Neural cell (in vitro differentiated cells): ENCODE results near the gene TAOK3. TPM values are rescaled to one million over a fixed set of nuclear protein-coding genes. Genes with fewer than 3 reads are reported as not detected.

Experiments
- H2AFZ ChIP-seq: fragments of 200-600, 300-800 bp; sonication (generic), shearing (Covaris generic); 2 replicates; pipeline ENCODE4 v1.6.0; 2014; ENCODE audit warnings: low read depth, mild to moderate bottlenecking, antibody characterized with exemption, low read length, moderate library complexity
- H3F3A ChIP-seq: fragments of 200-600 bp; shearing (Covaris generic); 2 replicates; pipeline ENCODE4 v1.6.1; 2016; ENCODE audit warnings: mild to moderate bottlenecking, moderate library complexity, mixed read lengths, antibody characterized with exemption, low read length; ENCODE audit not compliant: insufficient read depth, poor library complexity, severe bottlenecking
- H3K27ac ChIP-seq: fragments of 200-600, 300-800 bp; sonication (generic), shearing (Covaris generic); 2 replicates; pipeline ENCODE4 v1.5.1; 2014; ENCODE audit warnings: mild to moderate bottlenecking, low read length, moderate library complexity
- H3K27me3 ChIP-seq: fragments of 300-800, 200-600 bp; sonication (generic), shearing (Covaris generic); 2 replicates; pipeline ENCODE4 v1.6.0; 2014; ENCODE audit warnings: mild to moderate bottlenecking, low read depth, low read length, moderate library complexity; ENCODE audit not compliant: insufficient read depth
- H3K36me3 ChIP-seq: fragments of 300-800, 200-600 bp; sonication (generic), shearing (Covaris generic); 2 replicates; pipeline ENCODE4 v1.5.1; 2014; ENCODE audit warnings: mild to moderate bottlenecking, antibody characterized with exemption, low read length, moderate library complexity; ENCODE audit not compliant: insufficient read depth
- H3K4me2 ChIP-seq: fragments of 300-800, 200-600 bp; sonication (generic), shearing (Covaris generic); 2 replicates; pipeline ENCODE4 v1.6.0; 2014; ENCODE audit warnings: mild to moderate bottlenecking, low read length
- H3K4me3 ChIP-seq: fragments of 300-800, 200-600 bp; sonication (generic), shearing (Covaris generic); 2 replicates; pipeline ENCODE4 v1.5.1; 2014; ENCODE audit warnings: mild to moderate bottlenecking, low read length, moderate library complexity
- H3K79me2 ChIP-seq: fragments of 200-600 bp; shearing (Covaris generic); replicated peaks from 2 replicates; pipeline ENCODE4 v1.6.0; 2014; ENCODE audit warnings: mild to moderate bottlenecking, low read length, moderate library complexity; ENCODE audit not compliant: insufficient read depth
- H3K9ac ChIP-seq: fragments of 300-800, 200-600 bp; sonication (generic), shearing (Covaris generic); 2 replicates; pipeline ENCODE4 v1.6.1; 2016; ENCODE audit warnings: mild to moderate bottlenecking, low read length, mixed read lengths
- H3K9me2 ChIP-seq: fragments of 200-600 bp; shearing (Covaris generic); 2 replicates; pipeline ENCODE4 v1.6.1; 2016; ENCODE audit warnings: mild to moderate bottlenecking, low read length, mixed read lengths; ENCODE audit not compliant: insufficient read depth
- H3K9me3 ChIP-seq: fragments of 200-600, 300-800 bp; sonication (generic), shearing (Covaris generic); 2 replicates; pipeline ENCODE4 v1.6.1; 2016; ENCODE audit warnings: mild to moderate bottlenecking, mixed run types, low read length, moderate library complexity, mixed read lengths
- H4K20me1 ChIP-seq: fragments of 200-600 bp; shearing (Covaris generic); 2 replicates; pipeline ENCODE4 v1.6.1; 2016; ENCODE audit warnings: mild to moderate bottlenecking, mixed run types; ENCODE audit not compliant: insufficient read depth
- CTCF ChIP-seq: fragments of 450-650 bp; IDR thresholded peaks from 2 replicates; pipeline ENCODE4 v1.5.1; 2014; ENCODE audit warnings: antibody characterized with exemption, mild to moderate bottlenecking, moderate library complexity; ENCODE audit not compliant: poor library complexity, severe bottlenecking
- EZH2 ChIP-seq: fragments of 200-600, 300-800 bp; shearing (Covaris generic), sonication (generic); IDR thresholded peaks from 2 replicates; pipeline ENCODE4 v1.6.1; 2014; ENCODE audit warnings: antibody characterized with exemption, low read length, borderline replicate concordance, mild to moderate bottlenecking; ENCODE audit not compliant: insufficient read depth, poor library complexity, severe bottlenecking
- MXI1 ChIP-seq: fragments of 450-650 bp; conservative IDR thresholded peaks from 2 replicates; pipeline ENCODE4 v1.6.1; 2014; ENCODE audit warnings: antibody characterized with exemption, mild to moderate bottlenecking; ENCODE audit not compliant: poor library complexity, severe bottlenecking
- POLR2AphosphoS5 ChIP-seq: IDR thresholded peaks from 2 replicates; pipeline ENCODE4 v1.6.1; 2012
- RAD21 ChIP-seq: fragments of 450-650 bp; conservative IDR thresholded peaks from 2 replicates; pipeline ENCODE4 v1.6.1; 2014; ENCODE audit warnings: antibody characterized with exemption, mild to moderate bottlenecking, moderate library complexity
- REST ChIP-seq: IDR thresholded peaks from 2 replicates; pipeline ENCODE4 v1.6.1; 2012; ENCODE audit warnings: borderline replicate concordance
- SMC3 ChIP-seq: fragments of 450-650 bp; conservative IDR thresholded peaks from 2 replicates; pipeline ENCODE4 v1.6.1; 2014; ENCODE audit warnings: antibody characterized with exemption, mild to moderate bottlenecking, moderate library complexity; ENCODE audit not compliant: poor library complexity
- TAF1 ChIP-seq: IDR thresholded peaks from 2 replicates; pipeline ENCODE4 v1.6.1; 2012; ENCODE audit warnings: low read depth
- polyA plus RNA-seq: library from polyadenylated mRNA; depleted of rRNA; stranded (reverse); fragments of >200 nt; gene quantifications from 2 replicates; pipeline ENCODE4 v1.2.3, GENCODE V29; 2014

Gene TAOK3
- polyA plus RNA-seq, 1 donor from 2014 or later = 148 TPM

- no peaks in the 10 kb centered on the region for H3K36me3 ChIP-seq
- no peaks in the 10 kb centered on the region for H3K79me2 ChIP-seq
- H3F3A ChIP-seq = no peaks in the 10 kb centered on the region
- H3K27ac ChIP-seq = no peak overlapping the region
- TF ChIP-seq RAD21 (no peak), MXI1 (no peak), TAF1 (no peak), CTCF (no peak), POLR2AphosphoS5 (no peak), SMC3 (no peak)
- no peak overlapping the region for H2AFZ ChIP-seq
- H3K9me2 ChIP-seq = no peaks in the 10 kb centered on the region
- H4K20me1 ChIP-seq = no peaks in the 10 kb centered on the region
- H3K9me3 ChIP-seq = no peaks in the 10 kb centered on the region
- no peak overlapping the region for H3K4me3 ChIP-seq
- no peak overlapping the region for H3K9ac ChIP-seq
- no peak overlapping the region for H3K4me2 ChIP-seq
- H3K27me3 ChIP-seq = no peaks in the 10 kb centered on the region
Observed at GRCh38 chr12:118145798-118146156, 226.9 kb downstream of the TAOK3 start.

GRCh38 chr12:118145113-118145797 is 227.5 kb downstream of the TAOK3 start:
- H4K20me1 ChIP-seq = no peaks in the 10 kb centered on the region
- no peak overlapping the region for H3K4me2 ChIP-seq
- H3K27me3 ChIP-seq = no peaks in the 10 kb centered on the region
- H3K27ac ChIP-seq = no peak overlapping the region
- no peaks in the 10 kb centered on the region for H3K9me2 ChIP-seq
- H3K9me3 ChIP-seq = no peaks in the 10 kb centered on the region
- H3K4me3 ChIP-seq = no peak overlapping the region
- peaks cover under 1% of the 10 kb centered on the region for H3K36me3 ChIP-seq
- H3K79me2 ChIP-seq = no peaks in the 10 kb centered on the region
- H2AFZ ChIP-seq = no peak overlapping the region
- H3K9ac ChIP-seq = no peak overlapping the region
- no peaks in the 10 kb centered on the region for H3F3A ChIP-seq
- no peak for TF ChIP-seq EZH2
- TF ChIP-seq CTCF = no peak
- TF ChIP-seq RAD21 = no peak
- TF ChIP-seq MXI1 = no peak
- no peak for TF ChIP-seq REST
